BE2C (cell line): ENCODE measurements around the gene FGF11.

ENCODE experiments used
- DNase-seq: peaks from one replicate; pipeline ENCODE4 v3.0.0-alpha.2; 2020
- H3K27me3 ChIP-seq: fragments of 250-450 bp; sonication (Bioruptor Pico); 2 replicates; pipeline ENCODE4 v1.5.1; 2020; ENCODE audit warnings: mild to moderate bottlenecking
- H3K36me3 ChIP-seq: fragments of 250-450 bp; sonication (Bioruptor Pico); 2 replicates; pipeline ENCODE4 v1.5.1; 2020; ENCODE audit warnings: mild to moderate bottlenecking
- H3K4me1 ChIP-seq: fragments of 250-450 bp; sonication (Bioruptor Pico); 2 replicates; pipeline ENCODE4 v1.5.1; 2020
- H3K4me3 ChIP-seq: 2 replicates; pipeline ENCODE4 v1.5.1; 2011; ENCODE audit warnings: low read depth, low read length
- H3K9me3 ChIP-seq: fragments of 250-450 bp; sonication (Bioruptor Pico); 2 replicates; pipeline ENCODE4 v1.5.1; 2020
- CTCF ChIP-seq: IDR thresholded peaks from 2 replicates; pipeline ENCODE4 v1.5.1; 2012; ENCODE audit warnings: mild to moderate bottlenecking, low read depth, low read length

Gene FGF11

DNA sequence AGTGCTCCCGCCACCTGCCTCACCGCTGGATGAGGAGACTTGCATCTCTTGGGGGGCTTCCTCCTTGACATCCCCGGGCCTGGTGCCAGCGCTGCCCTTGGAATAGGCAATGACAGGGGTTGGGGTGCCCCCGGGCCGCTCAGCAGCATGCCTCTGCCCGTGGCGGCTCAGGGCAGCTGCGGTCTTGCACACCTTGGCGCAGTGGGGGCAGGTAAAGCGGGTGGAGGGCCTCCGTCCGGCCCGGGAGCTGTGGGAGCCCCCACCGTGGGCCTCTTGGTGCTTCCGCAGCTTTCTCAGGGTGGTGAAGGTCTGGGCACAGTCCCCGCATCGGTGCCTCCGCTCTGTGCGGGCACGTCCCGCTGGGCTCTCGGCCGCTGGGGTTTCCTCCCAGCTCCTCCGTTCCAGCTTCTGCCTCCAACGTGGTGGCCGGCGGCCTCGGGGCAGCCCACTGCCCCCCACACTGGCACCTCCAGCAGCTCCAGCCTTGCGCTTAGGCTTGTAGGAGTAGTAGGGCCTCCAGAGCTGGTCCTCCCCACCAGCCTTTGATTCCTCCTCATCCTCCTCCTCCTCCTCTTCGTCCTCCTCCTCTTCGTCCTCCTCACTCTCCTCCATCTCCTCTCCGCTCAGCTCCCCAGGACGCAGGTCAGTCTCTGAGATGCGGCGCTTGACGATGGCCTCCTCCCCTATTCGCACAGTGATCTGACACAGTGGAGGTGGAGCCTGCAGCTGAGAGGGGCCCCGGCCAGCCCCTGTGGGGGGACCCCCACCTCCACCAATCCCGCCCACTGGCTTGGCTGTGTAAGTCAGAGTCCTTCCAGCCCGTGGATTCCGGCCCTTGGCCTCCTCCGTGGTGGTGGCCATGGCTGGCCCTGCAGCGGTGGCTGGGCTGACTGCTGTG is 23.4 kb downstream of the FGF11 start:
- H3K36me3 ChIP-seq: no peaks in the 10 kb centered on the region
- H3K27me3 ChIP-seq: no peaks in the 10 kb centered on the region
- H3K9me3 ChIP-seq: no peaks in the 10 kb centered on the region
- no peak overlapping the region for H3K4me3 ChIP-seq
- no peak for DNase-seq
- H3K4me1 ChIP-seq: no peaks in the 10 kb centered on the region
- TF ChIP-seq CTCF: no peak

DNA sequence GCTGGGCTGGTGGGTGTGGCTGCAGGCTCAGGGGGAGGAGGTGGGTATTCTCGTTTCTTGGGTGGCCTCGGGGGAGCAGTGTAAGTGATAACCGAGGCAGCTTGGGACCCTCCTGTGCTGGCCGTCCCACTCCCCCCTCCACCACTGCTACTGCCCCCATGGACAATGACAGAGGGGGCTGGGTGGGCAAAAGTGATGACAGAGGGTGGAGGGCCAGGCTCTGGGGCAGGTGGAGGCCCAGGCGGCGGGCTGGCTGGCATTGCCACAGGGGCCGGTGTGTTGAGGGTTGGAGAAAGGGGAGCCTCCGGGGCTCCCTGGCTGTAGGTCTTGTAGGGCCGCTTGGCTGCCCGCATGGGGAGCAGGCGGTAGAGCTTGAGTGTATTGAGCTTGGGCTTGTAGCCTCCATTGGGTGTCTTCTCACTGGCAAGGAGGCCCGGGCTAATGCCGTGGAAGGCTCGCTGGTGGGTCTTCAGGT is 24.1 kb downstream of the FGF11 start:
- H3K4me3 ChIP-seq: no peak overlapping the region
- H3K4me1 ChIP-seq: no peaks in the 10 kb centered on the region
- no peak for TF ChIP-seq CTCF
- no peaks in the 10 kb centered on the region for H3K27me3 ChIP-seq
- no peaks in the 10 kb centered on the region for H3K9me3 ChIP-seq
- H3K36me3 ChIP-seq: no peaks in the 10 kb centered on the region
- no peak for DNase-seq

DNA sequence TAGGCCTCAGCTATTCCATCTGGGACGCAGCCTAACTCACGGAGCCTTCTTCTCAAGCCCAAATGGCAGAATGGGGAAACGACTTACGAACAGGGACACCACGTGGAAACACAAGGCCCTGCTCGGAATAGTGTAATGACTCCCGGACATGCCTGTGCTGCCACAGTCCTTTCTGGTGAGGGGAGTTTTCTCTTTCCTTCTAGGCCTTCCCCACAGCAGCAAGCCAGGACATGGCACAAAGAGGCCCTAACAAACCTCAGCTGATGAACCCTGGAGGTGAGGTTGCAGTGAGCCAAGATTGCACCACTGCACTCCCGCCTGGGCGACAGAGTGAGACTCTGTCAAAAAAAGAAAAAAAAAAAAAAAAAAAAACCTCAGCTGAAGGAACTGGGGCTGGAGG is 24.8 kb downstream of the FGF11 start:
- H3K4me3 ChIP-seq: no peak overlapping the region
- no peak for TF ChIP-seq CTCF
- H3K9me3 ChIP-seq: no peaks in the 10 kb centered on the region
- no peak for DNase-seq
- H3K36me3 ChIP-seq: no peaks in the 10 kb centered on the region
- H3K27me3 ChIP-seq: no peaks in the 10 kb centered on the region
- no peaks in the 10 kb centered on the region for H3K4me1 ChIP-seq

DNA sequence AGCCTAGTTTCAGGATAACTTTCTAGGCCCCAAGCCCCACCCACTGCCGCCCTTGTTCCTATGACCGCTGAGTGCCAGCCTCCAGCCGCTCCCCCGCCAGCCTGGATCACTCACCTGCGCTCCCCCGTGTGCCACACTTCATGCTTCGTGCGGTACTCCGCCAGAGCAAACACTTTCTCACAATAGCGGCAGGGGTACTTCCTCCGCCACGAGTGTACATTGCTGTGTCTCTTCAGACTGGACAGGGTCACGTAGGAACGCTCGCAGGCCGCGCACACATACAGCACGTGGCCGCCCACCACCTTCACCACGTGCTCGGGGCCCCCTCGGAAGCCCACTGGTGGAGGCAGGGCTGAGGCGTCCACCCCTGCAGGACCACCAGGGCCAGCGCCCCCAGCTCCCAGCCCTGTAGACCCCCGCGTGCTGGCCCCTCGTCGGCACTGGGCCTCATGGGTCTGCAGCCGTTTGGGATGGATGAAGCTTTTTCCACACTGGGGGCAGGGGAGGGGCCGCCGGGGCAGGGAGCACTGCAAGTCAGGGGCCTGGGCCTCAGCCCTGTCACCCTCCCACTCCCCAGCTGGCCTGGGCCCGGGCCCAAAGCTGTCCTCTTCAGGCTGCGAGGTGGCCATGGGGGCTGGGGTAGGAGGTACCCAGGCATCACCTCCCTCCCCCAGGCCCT is 26.4 kb downstream of the FGF11 start:
- no peaks in the 10 kb centered on the region for H3K27me3 ChIP-seq
- H3K4me1 ChIP-seq: no peaks in the 10 kb centered on the region
- DNase-seq: no peak
- TF ChIP-seq CTCF: no peak
- H3K36me3 ChIP-seq: no peaks in the 10 kb centered on the region
- no peaks in the 10 kb centered on the region for H3K9me3 ChIP-seq
- H3K4me3 ChIP-seq: no peak overlapping the region

DNA sequence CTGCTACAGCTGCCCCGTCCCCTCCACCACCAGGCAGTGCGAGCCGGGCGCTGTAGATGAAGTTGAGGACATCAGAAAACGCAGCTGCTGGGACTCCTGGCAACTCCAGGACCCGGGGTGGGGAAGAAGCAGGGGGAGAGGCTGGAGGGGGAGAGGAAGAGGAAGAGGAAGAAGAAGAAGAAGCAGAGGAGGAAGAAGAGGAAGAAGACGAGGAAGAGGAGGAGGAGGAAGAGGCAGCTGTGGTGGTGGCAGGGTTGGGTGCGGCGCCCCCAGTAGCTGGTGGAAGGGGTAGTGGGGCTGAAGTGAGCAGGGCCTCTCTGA is 27.0 kb downstream of the FGF11 start:
- no peak for TF ChIP-seq CTCF
- H3K36me3 ChIP-seq: no peaks in the 10 kb centered on the region
- no peak for DNase-seq
- H3K4me3 ChIP-seq: no peak overlapping the region
- no peaks in the 10 kb centered on the region for H3K9me3 ChIP-seq
- no peaks in the 10 kb centered on the region for H3K27me3 ChIP-seq
- H3K4me1 ChIP-seq: no peaks in the 10 kb centered on the region

DNA sequence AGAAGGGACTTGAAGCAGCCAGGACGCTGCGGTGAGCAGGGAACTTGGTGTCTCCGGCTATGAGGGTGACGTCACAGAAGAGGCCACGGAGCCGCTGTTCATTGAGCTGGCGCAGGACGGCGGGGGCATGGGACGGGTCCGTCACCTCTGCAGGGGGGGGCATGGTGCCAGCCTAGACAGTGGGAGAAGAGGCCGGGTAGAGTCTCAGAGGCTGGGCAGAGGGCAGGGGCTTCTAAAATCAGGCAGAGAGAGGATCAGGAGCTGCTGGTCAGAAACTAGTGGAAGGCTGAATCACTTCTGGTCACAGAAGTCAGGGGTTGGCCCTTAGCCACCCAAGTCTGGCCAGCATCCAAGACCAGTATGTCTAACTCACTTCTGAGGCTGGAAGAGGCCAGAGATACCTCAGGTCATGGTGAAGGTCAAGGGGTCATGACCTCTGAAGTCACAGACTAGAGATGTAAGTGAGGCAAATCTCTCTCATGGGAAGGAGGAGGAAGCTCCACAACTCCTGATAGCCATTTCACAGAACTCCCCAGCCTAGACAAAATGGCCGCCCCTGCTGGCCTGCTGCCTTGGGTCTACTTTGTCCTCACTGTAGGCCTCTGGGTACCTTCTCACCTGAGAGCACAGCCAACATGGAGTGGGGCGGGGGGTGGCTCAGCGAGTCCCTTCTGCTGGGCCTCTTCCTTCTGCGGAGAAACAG is 27.5 kb downstream of the FGF11 start:
- no peaks in the 10 kb centered on the region for H3K36me3 ChIP-seq
- no peak for TF ChIP-seq CTCF
- no peaks in the 10 kb centered on the region for H3K4me1 ChIP-seq
- H3K4me3 ChIP-seq: no peak overlapping the region
- no peak for DNase-seq
- no peaks in the 10 kb centered on the region for H3K27me3 ChIP-seq
- no peaks in the 10 kb centered on the region for H3K9me3 ChIP-seq
